H9 (cell line): ENCODE measurements around the gene TENM3. TPM values are rescaled to one million over a fixed set of nuclear protein-coding genes. Genes with fewer than 3 reads are reported as not detected.

Source experiments
- DNase-seq: peaks from one replicate; pipeline ENCODE4 v3.0.0-alpha.2; 2017
- H2AFZ ChIP-seq: one replicate; pipeline ENCODE4 v1.6.1; 2013; ENCODE audit warnings: mild to moderate bottlenecking, low read length, control low read depth, moderate library complexity
- H2AK5ac ChIP-seq: 2 replicates; pipeline ENCODE4 v1.6.1; 2013; ENCODE audit warnings: low read length, control low read depth, mixed read lengths; ENCODE audit not compliant: insufficient read length
- H2BK120ac ChIP-seq: one replicate; pipeline ENCODE4 v1.6.1; 2013; ENCODE audit warnings: low read depth, mild to moderate bottlenecking, low read length, control low read depth, inconsistent platforms; ENCODE audit not compliant: poor library complexity, severe bottlenecking
- H2BK12ac ChIP-seq: 2 replicates; pipeline ENCODE4 v1.6.1; 2013; ENCODE audit warnings: low read length, control low read depth, mixed read lengths, low read depth; ENCODE audit not compliant: insufficient read length
- H2BK15ac ChIP-seq: 2 replicates; pipeline ENCODE4 v1.6.1; 2013; ENCODE audit warnings: low read depth, low read length, control low read depth
- H2BK20ac ChIP-seq: one replicate; pipeline ENCODE4 v1.6.1; 2013; ENCODE audit warnings: low read depth, mild to moderate bottlenecking, low read length, control low read depth, inconsistent platforms; ENCODE audit not compliant: poor library complexity, severe bottlenecking
- H2BK5ac ChIP-seq: 2 replicates; pipeline ENCODE4 v1.6.1; 2013; ENCODE audit warnings: low read length, control low read depth, mixed read lengths; ENCODE audit not compliant: insufficient read length
- H3K14ac ChIP-seq: 2 replicates; pipeline ENCODE4 v1.6.1; 2013; ENCODE audit warnings: low read length, control low read depth; ENCODE audit not compliant: insufficient read depth
- H3K18ac ChIP-seq: 2 replicates; pipeline ENCODE4 v1.6.1; 2013; ENCODE audit warnings: low read depth, mild to moderate bottlenecking, mixed read lengths, low read length, control low read depth; ENCODE audit not compliant: insufficient read length
- H3K23ac ChIP-seq: 2 replicates; pipeline ENCODE4 v1.6.1; 2013; ENCODE audit warnings: low read length, control low read depth, mixed read lengths, low read depth; ENCODE audit not compliant: insufficient read length
- H3K23me2 ChIP-seq: 2 replicates; pipeline ENCODE4 v1.6.1; 2013; ENCODE audit warnings: low read depth, mild to moderate bottlenecking, mixed read lengths, low read length, control low read depth; ENCODE audit not compliant: insufficient read length, poor library complexity, severe bottlenecking
- H3K27ac ChIP-seq: 2 replicates; pipeline ENCODE4 v1.5.1; 2013; ENCODE audit warnings: low read length, control low read depth, mixed read lengths, low read depth; ENCODE audit not compliant: insufficient read length
- H3K27me3 ChIP-seq: 2 replicates; pipeline ENCODE4 v1.6.1; 2013; ENCODE audit warnings: low read length, control low read depth, inconsistent platforms; ENCODE audit not compliant: insufficient read depth
- H3K4ac ChIP-seq: 2 replicates; pipeline ENCODE4 v1.6.1; 2013; ENCODE audit warnings: low read depth, mild to moderate bottlenecking, control low read depth, inconsistent platforms, low read length, moderate library complexity
- H3K4me1 ChIP-seq: 2 replicates; pipeline ENCODE4 v1.6.1; 2013; ENCODE audit warnings: low read length, control low read depth, inconsistent platforms; ENCODE audit not compliant: insufficient read depth
- H3K4me2 ChIP-seq: 2 replicates; pipeline ENCODE4 v1.6.1; 2013; ENCODE audit warnings: low read length, control low read depth, mixed read lengths; ENCODE audit not compliant: insufficient read length, insufficient read depth
- H3K56ac ChIP-seq: 2 replicates; pipeline ENCODE4 v1.6.1; 2013; ENCODE audit warnings: low read depth, mild to moderate bottlenecking, mixed read lengths, low read length, control low read depth; ENCODE audit not compliant: insufficient read length
- H3K79me1 ChIP-seq: 2 replicates; pipeline ENCODE4 v1.6.1; 2013; ENCODE audit warnings: low read depth, mild to moderate bottlenecking, moderate library complexity, low read length, control low read depth, inconsistent platforms; ENCODE audit not compliant: insufficient read depth, poor library complexity, severe bottlenecking
- H3K79me2 ChIP-seq: 2 replicates; pipeline ENCODE4 v1.6.1; 2013; ENCODE audit warnings: low read length, control low read depth, inconsistent platforms; ENCODE audit not compliant: insufficient read depth
- H3K9ac ChIP-seq: 2 replicates; pipeline ENCODE4 v1.6.1; 2013; ENCODE audit warnings: low read length, control low read depth, mixed read lengths; ENCODE audit not compliant: insufficient read length; ENCODE audit errors: extremely low read depth
- H3K9me3 ChIP-seq: one replicate; pipeline ENCODE4 v1.6.1; 2013; ENCODE audit warnings: low read depth, low read length, inconsistent platforms; ENCODE audit not compliant: control insufficient read depth
- H3T11ph ChIP-seq: one replicate; pipeline ENCODE4 v1.6.1; 2013; ENCODE audit warnings: mild to moderate bottlenecking, low read length, control low read depth, inconsistent platforms
- H4K20me1 ChIP-seq: one replicate; pipeline ENCODE4 v1.6.1; 2013; ENCODE audit not compliant: control insufficient read depth, insufficient read length, insufficient read depth
- H4K5ac ChIP-seq: 2 replicates; pipeline ENCODE4 v1.6.1; 2013; ENCODE audit warnings: low read depth, mild to moderate bottlenecking, mixed read lengths, low read length, control low read depth; ENCODE audit not compliant: insufficient read length
- H4K8ac ChIP-seq: replicated peaks from 2 replicates; pipeline ENCODE4 v1.6.1; 2013; ENCODE audit warnings: low read length, control low read depth, mixed read lengths, low read depth; ENCODE audit not compliant: insufficient read length
- H4K91ac ChIP-seq: 2 replicates; pipeline ENCODE4 v1.6.1; 2013; ENCODE audit warnings: low read depth, mild to moderate bottlenecking, moderate library complexity, mixed read lengths, low read length, control low read depth; ENCODE audit not compliant: insufficient read length
- H3K27ac Mint-ChIP-seq, 3 experiments: 2 replicates in 2 of 3; 3 replicates in 1 of 3; pipeline ENCODE4 v1.8.0; 2020 to 2021; ENCODE audit warnings: mixed read lengths in 3 of 3, mild to moderate bottlenecking in 1 of 3, moderate library complexity in 1 of 3
- H3K27me3 Mint-ChIP-seq: 2 replicates; pipeline ENCODE4 v1.8.0; 2021; ENCODE audit warnings: low read depth, mild to moderate bottlenecking, moderate library complexity, mixed read lengths
- H3K36me3 Mint-ChIP-seq, 3 experiments: 2 replicates in 2 of 3; 3 replicates in 1 of 3; pipeline ENCODE4 v1.8.0; 2020 to 2021; ENCODE audit warnings: low read depth in 3 of 3, mixed read lengths in 3 of 3; ENCODE audit not compliant: insufficient read depth in 1 of 3
- H3K4me1 Mint-ChIP-seq, 2 experiments: 2 replicates each; pipeline ENCODE4 v1.8.0; 2020; ENCODE audit warnings: mixed read lengths in 2 of 2
- H3K4me3 Mint-ChIP-seq, 2 experiments: 2 replicates in 1 of 2; 3 replicates in 1 of 2; pipeline ENCODE4 v1.8.0; 2020 to 2021; ENCODE audit warnings: mild to moderate bottlenecking in 2 of 2, mixed read lengths in 2 of 2, moderate library complexity in 1 of 2
- H3K9me3 Mint-ChIP-seq, 2 experiments: 2 replicates in 1 of 2; 3 replicates in 1 of 2; pipeline ENCODE4 v1.8.0; 2020; ENCODE audit warnings: mild to moderate bottlenecking in 2 of 2, mixed read lengths in 2 of 2, moderate library complexity in 1 of 2
- CTCF ChIP-seq: fragments of 200-600 bp; sonication (generic); conservative IDR thresholded peaks from 3 replicates; pipeline ENCODE4 v1.8.0; 2021; ENCODE audit warnings: antibody characterized with exemption, mild to moderate bottlenecking
- WGBS: extraction: QIAGEN DNeasy Blood & Tissue Kit; methylation state at CpG from one replicate; pipeline ENCODE4 v1.1.7; 2013; ENCODE audit warnings: missing lambda C conversion rate, low lambda C conversion rate, mixed read lengths; ENCODE audit not compliant: insufficient read length; ENCODE audit errors: extremely low coverage; 5-methylcytosine and 5-hydroxymethylcytosine counted together
- total RNA-seq: library from RNA; stranded (reverse); gene quantifications from 2 replicates; pipeline ENCODE4 v1.2.1, GENCODE V29; 2021

The TENM3 gene
- total RNA-seq, 1 experiment from 2014 or later = 49.6 TPM

GRCh38 chr4:182493377-182493776, 250.2 kb downstream of the TENM3 start:
- WGBS = no CpG with 5 or more reads among the region's 3 CpGs
- Histone ChIP-seq H3K23me2 (no peaks in the 10 kb centered on the region), H3K79me2 (peaks cover 2% of the 10 kb centered on the region; the same call in 1 of the 2 replicates)

More at GRCh38 chr4:182493377-182493776, 250.2 kb downstream of the TENM3 start:
- Histone ChIP-seq H4K91ac (no peak overlapping the region), H3K18ac (no peak overlapping the region), H3K4ac (no peak overlapping the region), H3K4me2 (no peak overlapping the region), H3K14ac (no peak overlapping the region), H3K27ac (no peak overlapping the region), H3K56ac (no peak overlapping the region), H3K23ac (no peak overlapping the region), H3K9me3 (no peaks in the 10 kb centered on the region), H4K8ac (no peak overlapping the region), H3K79me1 (no peaks in the 10 kb centered on the region), H2AK5ac (no peak overlapping the region), H3T11ph (no peak overlapping the region), H2BK15ac (no peak overlapping the region), H2AFZ (no peak overlapping the region), H2BK120ac (no peak overlapping the region), H4K5ac (no peak overlapping the region), H3K9ac (no peak overlapping the region), H3K4me1 (peaks cover 5% of the 10 kb centered on the region), H2BK12ac (no peak overlapping the region), H2BK5ac (no peak overlapping the region), H3K27me3 (no peaks in the 10 kb centered on the region), H4K20me1 (no peaks in the 10 kb centered on the region), H2BK20ac (no peak overlapping the region)
- no peak for TF ChIP-seq CTCF
- H3K9me3 Mint-ChIP-seq = peaks cover 6 to 8% of the 10 kb centered on the region in 2 experiments; a peak in 4 of 5 replicates
- no peak overlapping the region for H3K4me3 Mint-ChIP-seq
- DNase-seq = no peak
- H3K4me1 Mint-ChIP-seq = peaks cover 34 to 38% of the 10 kb centered on the region in 2 experiments
- no peaks in the 10 kb centered on the region for H3K27me3 Mint-ChIP-seq
- H3K36me3 Mint-ChIP-seq = peaks cover 6 to 8% (median 7%) of the 10 kb centered on the region in 3 experiments
- no peak overlapping the region for H3K27ac Mint-ChIP-seq
